ENCODE results near the gene BUB1B.

DNA sequence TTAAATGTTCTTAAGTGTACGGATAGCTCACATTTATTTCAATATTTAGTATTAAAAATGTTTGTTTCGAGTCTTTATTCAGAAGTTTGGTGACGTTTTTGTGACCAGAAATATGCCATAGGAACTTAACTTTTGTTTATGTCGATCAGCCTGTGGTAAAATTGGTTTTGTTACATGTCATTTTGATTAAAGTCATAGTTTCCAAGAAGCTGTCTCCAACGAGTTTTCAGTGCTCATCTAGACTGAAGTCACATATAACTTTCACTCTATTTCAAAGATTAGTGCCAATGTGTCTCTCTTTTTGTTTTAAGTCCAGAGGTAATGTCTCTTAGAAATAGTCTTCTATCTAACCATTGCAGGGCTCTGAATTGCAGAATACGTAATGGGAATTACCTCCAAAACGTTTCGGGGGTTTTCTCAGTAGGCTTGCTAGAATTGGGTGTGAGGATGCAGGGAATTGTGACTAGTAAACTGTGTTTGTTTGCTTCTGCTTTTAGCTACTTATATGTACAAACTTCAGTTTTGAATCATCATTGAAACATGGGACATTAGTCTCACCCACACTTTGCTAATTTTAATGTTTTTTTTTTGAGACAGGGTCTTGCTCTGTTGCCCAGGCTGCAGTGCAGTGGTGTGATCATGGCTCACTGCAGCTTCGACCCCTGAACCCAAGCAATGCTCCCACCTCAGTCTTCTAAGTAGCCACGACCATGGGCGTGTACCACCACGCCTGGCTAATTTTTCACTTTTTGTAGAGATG is 3.0 kb downstream of the BUB1B start:
- TF ChIP-seq, protein P1, sequence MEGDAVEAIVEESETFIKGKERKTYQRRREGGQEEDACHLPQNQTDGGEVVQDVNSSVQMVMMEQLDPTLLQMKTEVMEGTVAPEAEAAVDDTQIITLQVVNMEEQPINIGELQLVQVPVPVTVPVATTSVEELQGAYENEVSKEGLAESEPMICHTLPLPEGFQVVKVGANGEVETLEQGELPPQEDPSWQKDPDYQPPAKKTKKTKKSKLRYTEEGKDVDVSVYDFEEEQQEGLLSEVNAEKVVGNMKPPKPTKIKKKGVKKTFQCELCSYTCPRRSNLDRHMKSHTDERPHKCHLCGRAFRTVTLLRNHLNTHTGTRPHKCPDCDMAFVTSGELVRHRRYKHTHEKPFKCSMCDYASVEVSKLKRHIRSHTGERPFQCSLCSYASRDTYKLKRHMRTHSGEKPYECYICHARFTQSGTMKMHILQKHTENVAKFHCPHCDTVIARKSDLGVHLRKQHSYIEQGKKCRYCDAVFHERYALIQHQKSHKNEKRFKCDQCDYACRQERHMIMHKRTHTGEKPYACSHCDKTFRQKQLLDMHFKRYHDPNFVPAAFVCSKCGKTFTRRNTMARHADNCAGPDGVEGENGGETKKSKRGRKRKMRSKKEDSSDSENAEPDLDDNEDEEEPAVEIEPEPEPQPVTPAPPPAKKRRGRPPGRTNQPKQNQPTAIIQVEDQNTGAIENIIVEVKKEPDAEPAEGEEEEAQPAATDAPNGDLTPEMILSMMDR (conservative IDR thresholded peaks at IDR 0.05 in 1 of 2, IDR thresholded peaks at IDR 0.05 in 1 of 2; ENCODE audit: extremely low read depth in 1 of 2, insufficient read depth in 1 of 2, low read depth in 1 of 2, low read length in 2 of 2) = no peak
- TF ChIP-seq EZH2 (IDR thresholded peaks at IDR 0.05; ENCODE audit: borderline replicate concordance, low read length) = no peak

Measured in mammary epithelial cell (primary cell).